GM18909 (cell line): Measurements from ENCODE around the gene METTL9.
"Not testable (repeated sequence)": the region's sequence is repeated elsewhere in the genome, so short reads cannot be mapped to it uniquely, and the experiment has no call there.

Experiments used
- ATAC-seq: cut with Tn5 transposase; IDR thresholded peaks from one replicate; pipeline ENCODE4 v1.9.1; 2021; ENCODE audit warnings: mild to moderate bottlenecking; ENCODE audit not compliant: unreplicated experiment, poor library complexity

Gene METTL9

DNA sequence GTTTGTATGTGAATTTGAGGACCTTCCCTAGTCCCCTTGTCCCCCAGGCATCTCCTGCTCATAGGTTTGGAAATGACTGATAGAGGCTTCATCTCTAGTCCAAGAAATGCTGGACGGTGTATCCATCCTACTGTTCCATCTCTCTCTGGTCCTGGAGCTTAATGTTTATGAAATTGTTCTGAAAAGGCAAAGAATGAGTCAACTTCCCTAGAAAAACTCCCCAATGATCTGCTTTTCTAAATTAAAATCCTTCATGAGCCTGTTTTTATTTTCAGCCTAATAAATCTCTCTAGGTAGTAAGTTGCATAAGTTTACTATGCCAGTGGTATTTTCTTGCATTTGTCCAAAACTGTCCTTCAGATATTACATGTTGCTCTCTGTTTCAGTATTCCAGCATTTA is 55.1 kb downstream of the METTL9 start:
- no peak for ATAC-seq

DNA sequence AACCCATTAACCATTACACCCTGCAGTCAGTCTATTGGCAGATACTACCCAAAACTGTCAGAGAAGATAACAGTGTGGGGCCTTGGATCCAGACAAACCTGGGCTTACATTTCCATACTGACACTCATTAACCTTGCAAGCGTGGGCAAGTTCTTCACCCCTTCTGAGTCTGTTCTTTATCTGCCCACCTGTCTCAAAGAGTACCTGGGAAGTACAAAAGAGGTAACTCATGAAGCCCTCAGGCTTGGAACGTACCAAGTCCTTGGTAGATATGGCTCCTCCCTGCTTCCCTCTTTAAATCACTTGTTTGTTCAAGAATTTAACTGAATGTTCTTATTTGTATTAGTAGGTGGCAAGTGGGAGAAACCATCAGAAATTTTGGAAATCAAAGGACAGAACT is 55.5 kb downstream of the METTL9 start:
- ATAC-seq = no peak

- no peak for ATAC-seq
Measured at GRCh38 chr16:21656795-21657768, 57.7 kb downstream of the METTL9 start.

DNA sequence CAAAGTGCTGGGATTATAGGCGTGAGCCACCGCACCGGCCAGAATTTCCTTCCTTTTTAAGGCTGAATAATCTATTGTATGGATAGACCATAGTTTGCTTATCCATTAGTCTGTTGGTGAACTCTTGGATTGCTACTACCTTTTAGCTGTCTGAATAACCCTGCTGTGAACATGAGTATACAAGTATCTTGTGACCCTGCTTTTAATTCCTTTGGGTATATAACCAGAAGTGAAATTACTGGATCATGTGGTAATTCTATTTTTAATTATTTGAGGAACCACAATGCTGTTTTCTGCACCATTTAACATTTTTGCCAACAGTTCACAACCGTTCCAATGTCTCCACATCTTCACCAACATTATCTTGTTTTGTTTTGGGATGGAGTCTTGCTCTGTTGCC is 59.7 kb downstream of the METTL9 start:
- ATAC-seq = no peak

DNA sequence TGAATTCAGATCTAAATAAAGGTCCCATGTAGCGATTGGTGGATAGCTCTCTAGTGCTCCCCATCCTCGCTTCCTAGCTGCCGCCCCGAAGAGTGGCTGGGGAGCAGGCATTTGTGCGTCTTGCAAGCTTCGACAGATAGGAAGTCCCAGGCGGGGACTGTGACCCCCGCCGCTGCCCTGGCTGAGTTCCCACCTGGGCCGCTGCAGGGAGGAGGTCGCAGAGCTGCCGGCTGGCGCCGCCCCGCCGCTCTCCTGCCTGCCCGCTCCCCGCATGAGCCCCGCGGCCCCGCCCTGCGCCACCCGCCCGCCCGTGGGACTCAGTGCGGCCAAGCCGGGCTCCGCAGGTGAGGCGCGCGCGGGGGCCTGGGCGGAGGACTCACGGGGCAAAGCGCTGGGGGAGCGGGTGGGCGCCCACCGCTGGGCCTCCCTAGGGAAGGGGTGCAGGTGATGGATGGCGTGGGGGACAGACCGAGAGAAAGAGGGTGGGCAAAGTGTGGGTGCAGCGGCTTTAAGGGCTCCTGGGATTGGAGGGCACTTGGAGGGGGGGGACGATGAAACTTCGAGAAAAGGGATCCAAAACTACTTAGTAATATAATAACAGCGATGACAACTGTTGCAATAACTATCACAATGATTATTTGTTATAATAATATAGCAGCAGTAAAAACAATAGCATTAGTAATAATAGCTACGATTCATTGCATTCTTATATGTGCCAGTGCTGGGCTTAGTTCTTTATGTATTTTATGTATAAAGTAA is 64.7 kb downstream of the METTL9 start, which contains the start of gene OTOA:
Gene OTOA, plus strand, starts transcription at position 80 of the 759 bp plus-strand sequence. CDS start 14,547 bp downstream, outside the sequence.
- ATAC-seq = no peak

DNA sequence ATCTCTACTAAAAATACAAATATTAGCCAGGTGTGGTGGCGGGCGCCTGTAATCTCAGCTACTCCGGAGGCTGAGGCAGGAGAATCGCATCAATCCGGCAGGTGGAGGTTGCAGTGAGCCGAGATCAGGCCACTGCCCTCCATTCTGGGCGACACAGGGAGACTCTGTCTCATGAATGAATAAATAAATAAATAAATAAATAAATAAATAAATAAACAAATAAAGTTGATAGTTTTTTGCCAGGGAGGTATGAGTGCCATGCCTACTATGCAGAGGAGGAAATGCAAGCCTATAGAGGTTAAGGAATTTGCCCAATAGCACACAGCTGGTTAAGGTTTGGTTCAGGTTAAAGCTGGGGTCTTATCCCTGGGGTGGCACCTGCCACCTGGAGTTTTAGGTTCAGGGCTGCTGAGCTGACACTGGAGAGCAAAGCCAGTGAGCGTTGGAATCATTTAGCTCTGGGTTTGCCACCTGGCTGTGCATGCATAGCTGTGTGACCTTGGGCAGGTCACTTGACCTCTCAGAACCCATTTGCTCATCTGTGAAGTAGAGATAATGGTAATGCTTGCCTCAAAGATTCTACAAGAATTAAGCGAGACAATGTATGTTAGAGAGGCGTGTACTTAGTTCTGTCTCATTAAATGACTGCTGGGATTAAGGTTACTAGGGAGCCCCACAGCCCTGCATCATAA is 65.6 kb downstream of the METTL9 start:
- no peak for ATAC-seq

GRCh38 chr16:21666772-21667171 is 67.4 kb downstream of the METTL9 start:
- ATAC-seq = no peak

DNA sequence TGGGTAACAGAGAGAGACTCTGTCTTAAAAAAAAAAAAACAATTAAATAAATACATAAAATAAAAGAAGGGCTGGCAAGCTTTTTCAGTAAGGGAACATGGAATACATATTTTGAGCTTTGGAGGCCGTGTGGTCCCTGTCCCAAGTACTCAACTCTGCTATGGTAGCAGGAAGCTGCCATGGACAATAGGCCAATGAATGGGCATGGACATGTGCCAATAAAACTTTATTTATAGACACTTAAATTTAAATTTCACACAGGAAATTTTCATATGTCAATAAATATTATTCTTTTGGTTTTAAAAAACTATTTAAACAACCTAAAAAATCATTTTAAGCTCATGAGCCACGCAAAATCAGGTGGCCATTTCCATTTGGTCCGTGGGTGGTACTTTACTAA is 68.2 kb downstream of the METTL9 start:
- ATAC-seq = no peak

DNA sequence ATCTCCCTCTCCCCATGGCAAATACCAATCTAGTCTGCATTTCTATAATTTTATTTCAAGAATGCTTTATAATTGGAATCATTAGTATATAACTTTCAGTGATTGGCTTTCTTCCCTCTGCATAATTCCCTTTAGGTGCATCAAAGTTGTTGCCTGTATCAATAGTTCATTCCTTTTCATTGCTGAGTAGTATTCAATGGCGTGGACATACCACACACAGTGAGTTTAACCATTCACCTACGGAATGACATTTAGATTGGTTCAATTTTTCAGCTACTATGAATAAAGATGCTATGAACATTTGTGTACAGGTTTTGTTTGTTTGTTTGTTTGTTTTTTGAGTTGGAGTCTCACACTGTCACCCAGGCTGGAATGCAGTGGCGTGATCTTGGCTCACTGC is 74.1 kb downstream of the METTL9 start:
- no peak for ATAC-seq

- ATAC-seq = not testable (repeated sequence)
Measured at GRCh38 chr16:21674456-21674855, 75.1 kb downstream of the METTL9 start.

DNA sequence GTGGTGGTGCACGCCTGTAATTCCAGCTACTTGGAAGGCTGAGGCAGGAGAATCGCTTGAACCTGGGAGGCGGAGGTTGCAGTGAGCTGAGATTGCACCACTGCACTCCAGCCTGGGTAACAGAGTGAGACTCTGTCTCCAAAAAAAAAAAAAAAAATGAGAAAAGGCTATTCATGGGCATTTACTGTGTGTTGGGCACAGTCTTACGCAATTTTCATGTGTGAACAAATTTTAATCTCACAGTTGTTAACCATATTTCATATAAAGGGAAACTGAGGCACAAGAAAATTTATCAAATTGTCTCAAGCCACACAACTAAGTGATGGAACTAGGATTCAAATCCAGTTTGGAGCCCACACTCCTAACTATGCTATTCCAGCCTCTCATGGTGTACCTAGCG is 81.3 kb downstream of the METTL9 start:
- not testable (repeated sequence) for ATAC-seq

- ATAC-seq = no peak
Measured at GRCh38 chr16:21683184-21683583, 83.8 kb downstream of the METTL9 start.

DNA sequence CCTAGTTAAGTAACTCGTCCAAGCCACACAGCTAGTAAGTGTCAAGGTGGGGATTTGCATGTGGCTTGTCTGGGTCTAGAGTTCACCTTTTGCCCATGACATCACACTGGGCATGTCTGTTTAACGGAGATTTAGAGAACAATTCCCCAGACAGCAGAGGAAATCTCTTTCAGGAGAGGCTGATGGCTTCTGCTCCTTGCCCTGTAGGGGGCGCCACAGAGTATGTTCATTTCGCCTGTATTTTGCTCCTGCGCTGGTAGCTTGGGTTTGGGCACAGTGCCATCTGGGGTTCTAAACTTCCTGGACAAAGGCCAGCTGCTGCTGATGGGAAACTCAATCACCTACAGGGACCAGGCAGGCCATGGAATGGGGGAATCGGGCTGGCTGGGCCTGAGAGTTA is 84.8 kb downstream of the METTL9 start:
- ATAC-seq = no peak

DNA sequence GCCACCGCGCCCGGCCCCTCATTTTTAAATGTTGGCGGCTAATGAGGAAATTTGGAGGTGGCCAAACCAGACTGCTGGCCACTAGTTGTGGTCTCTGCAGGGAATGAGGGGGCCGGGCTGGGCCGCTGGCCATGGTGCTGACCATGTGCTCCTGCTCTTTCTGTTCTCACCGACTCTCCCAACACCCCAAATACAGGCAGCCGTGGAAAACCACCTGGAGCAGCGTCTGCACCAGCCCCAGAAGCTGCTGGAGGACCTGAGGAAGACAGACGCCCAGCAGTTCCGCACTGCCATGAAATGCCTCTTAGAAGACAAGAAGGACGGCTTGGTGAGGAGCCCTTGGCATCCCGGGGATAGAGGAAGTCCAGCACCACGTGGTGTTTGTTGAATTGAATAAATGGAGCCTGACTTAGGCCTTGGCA is 85.7 kb downstream of the METTL9 start:
- no peak for ATAC-seq

DNA sequence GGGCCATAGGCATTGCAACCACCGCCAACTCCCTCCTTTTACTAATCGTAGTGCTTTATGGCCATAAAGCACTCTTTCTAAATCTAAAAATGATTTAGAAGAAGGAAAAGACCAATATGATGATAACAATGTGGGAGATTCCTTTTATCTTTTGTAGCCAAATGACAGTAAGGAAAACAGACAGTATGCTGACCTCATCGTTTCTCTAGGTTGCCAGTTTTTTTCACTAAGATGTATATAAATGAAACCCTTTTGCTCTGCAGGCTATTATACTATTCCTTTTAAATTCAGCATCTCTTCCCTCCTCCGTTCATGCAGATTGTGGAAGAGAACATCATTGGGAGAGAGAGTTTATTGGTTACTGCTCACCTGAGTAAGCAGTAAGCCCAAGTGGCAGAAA is 89.7 kb downstream of the METTL9 start:
- ATAC-seq = no peak

DNA sequence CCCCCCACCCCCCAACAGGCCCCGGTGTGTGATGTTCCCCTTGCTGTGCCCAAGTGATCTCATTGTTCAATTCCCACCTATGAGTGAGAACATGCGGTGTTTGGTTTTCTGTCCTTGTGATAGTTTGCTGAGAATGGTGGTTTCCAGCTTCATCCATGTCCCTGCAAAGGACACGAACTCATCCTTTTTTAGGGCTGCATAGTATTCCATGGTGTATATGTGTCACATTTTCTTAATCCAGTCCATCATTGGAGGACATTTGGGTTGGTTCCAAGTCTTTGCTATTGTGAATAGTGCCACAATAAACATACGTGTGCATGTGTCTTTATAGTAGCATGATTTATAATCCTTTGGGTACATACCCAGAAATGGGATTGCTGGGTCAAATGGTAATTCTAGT is 91.6 kb downstream of the METTL9 start:
- ATAC-seq = not testable (repeated sequence)

DNA sequence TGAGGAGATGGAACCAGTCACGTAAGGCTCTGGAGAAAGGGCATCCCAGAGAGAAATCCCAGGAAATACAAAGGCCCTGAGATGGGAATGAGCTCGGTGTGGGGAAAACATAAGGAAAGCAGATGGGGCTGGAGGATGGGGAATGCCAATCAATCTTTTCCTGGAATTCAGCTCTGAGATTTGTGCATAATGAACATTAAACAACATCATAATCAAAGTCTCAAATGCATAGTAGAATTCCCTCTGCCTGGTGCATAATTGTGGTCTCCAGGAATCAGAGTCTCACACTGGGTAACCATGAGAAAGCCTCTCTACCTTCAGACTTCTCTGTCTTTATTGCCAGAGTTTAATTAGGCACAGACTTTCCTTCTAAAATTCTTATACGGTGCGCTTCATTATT is 95.2 kb downstream of the METTL9 start:
- no peak for ATAC-seq

DNA sequence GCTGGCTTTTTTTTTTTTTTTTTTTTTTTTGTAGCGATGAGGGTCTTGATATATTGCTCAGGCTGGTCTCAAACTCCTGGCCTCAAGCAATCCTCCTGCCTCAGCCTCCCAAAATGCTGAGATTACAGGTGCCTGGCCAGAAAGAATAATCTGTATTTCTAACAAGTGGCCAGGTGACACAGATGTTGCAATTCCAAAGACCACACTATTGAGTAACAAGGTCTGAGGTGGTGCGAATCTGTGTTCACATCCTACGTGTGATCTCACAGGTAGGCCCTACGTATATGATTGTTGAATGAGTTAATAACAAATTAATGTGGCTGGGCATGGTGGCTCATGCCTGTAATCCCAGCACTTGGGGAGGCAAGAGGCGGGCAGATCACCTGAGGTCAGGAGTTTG is 97.7 kb downstream of the METTL9 start:
- no peak for ATAC-seq

DNA sequence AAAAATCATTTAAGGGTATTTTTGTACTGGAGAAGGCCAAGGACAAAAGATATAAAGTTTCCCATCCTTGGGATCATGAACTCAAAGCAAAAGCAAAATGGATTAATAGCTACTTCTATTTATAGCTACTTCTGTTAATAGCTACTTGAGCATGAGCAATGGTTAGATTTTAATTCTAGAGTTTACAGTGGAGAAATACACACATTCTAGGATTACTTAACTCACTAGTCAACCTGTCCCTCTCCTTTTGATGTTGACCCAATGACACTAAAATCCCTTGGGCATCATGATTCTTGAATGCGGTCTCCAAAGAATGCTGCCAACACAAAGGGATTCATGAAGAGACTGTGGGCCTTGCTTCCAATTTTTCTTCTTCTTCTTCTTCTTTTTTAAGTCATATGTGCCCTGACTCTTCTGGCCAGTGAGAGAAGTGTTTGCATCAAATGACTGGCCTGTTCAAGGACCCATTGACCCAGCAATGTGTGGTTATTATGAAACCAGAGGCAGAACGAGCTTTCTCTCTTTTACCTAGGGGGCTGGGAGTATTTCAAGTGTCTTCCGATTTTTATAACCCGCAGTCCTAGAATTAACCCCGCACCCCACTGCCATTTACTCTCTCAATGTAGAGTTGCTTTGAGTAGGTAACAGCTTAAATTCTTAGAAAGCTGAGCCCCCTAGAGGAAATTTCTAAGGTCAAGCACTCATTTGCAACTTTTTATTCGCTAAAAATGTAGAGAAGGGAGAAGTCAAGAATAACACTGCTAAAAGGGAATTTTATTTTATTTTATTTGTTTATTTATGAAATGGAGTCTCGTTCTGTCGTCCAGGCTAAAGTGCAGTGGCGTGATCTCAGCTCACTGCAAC is 99.0 kb downstream of the METTL9 start:
- ATAC-seq = no peak

DNA sequence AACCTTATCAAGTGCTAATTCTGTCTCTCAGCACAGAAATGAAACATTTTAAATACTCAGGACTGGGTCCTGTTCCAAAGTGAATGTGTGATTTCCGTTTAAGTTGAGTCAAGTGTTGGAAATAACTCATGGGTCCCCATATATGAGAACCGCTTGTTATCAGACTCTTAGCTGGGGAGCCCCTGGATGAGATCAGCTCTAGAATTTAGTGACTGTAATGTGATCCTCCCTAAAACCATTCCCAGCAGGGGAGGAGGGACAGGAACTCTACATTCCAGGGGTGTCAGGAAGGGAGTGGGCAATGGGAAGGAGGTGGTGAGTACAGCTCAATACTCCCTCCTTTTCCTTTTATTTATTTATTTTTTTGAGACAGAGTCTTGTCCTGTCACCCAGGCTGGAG is 101.9 kb downstream of the METTL9 start:
- ATAC-seq = no peak
